ENCODE measurements around the gene SLC35A2. TPM values are rescaled to one million over a fixed set of nuclear protein-coding genes. Genes with fewer than 3 reads are reported as not detected.

Gene SLC35A2
- 11.4 and 12.7 TPM in 2 replicates for total RNA-seq

DNA sequence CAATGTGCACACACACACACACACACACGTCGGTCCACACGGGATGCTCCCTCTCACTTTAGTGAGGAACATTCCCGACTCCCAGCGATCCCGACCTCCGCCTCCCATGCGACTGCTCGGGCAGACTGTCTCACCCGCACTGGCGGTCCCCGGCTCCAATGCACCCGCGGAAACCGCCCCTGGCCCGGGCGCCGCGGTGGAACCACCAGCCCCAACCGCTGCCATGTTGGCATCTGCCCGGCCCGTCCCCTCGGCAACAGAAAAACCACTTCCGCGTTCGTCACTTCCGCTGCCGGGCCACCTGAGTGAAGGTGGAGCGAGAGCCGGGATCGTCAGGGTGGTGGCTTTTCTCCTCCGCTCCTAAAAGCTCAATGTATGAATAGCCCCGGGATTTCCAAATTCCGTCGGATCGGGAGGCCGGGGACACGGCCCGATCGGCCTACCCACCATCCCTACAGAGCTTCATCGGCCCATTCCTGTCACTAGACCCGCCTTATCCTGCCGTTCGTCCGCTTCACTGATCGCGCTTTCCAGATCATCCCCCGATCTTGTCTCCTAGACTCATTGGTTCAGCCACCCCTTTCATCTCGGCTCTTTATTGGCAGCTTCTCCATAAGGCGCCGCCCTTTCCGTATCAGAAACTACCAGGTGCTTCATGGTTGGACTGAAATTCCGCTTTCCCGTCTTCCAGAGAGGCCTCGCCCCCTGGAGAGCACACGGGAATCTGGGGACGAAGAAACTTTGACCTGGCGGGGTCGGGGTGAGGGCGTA is at the start of gene SLC35A2:
Gene SLC35A2, minus strand, starts transcription at position 235 of the 771 bp plus-strand sequence. Its CDS starts 10 bp downstream, at position 225.

DNA sequence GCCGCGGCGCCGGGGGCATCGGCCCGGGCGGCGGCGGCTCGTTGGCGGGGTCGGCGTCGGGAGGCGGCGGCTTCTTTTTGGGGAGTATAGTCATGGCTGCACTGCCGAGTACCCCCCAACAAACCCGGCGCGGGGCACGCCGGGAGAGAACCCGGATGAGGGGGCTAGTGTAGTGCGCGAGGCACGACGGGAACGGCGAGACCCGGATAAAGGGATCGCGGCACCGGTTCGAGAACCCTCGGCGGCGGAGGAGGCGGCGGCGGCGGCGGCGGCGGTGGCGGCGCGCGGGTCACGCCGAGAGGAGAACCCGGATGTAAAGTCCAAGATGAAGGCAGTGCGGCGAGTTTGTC is 46.0 kb upstream of the SLC35A2 start, which contains the start of gene OTUD5:
Gene OTUD5, minus strand, starts transcription at position 131 of the 350 bp plus-strand sequence. Its CDS starts 37 bp downstream, at position 94.

DNA sequence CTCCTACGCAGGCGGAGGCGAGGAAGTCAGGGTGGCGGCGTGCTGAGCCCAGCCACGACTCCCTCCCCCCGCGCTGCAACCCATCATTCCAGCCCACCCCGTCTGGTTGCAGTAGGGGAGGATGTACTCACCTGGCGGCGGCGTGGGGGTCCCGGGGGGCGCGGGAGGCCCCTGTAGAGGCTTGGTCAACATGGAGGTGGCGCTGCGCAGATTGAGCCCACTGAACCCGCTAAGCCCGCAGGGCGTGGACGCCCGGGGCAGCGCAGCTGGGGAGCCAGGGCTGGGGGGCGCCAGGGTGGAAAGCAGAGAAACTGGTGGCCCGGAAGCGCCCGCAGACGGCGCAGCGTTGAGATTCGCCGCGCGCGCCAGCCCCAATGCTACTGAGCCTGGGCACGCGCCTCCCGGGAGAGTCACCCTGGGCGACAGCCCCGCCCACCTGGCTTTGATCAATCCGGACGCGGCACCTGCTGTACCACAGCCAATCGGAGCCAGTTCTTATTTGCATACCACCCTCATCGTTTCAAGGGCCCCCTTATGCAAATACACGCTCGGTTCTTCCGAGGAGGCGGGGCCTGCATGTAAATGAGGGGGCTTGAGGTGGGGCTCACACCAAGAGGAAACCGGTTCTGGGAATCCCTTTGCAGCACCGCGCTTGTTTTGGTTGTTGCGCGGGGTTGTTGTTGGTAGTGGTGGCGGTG is 7.3 kb upstream of the SLC35A2 start, which contains the start of gene PIM2:
Gene PIM2, minus strand, starts transcription at position 382 of the 698 bp plus-strand sequence. Its CDS starts 190 bp downstream, at position 192.

DNA sequence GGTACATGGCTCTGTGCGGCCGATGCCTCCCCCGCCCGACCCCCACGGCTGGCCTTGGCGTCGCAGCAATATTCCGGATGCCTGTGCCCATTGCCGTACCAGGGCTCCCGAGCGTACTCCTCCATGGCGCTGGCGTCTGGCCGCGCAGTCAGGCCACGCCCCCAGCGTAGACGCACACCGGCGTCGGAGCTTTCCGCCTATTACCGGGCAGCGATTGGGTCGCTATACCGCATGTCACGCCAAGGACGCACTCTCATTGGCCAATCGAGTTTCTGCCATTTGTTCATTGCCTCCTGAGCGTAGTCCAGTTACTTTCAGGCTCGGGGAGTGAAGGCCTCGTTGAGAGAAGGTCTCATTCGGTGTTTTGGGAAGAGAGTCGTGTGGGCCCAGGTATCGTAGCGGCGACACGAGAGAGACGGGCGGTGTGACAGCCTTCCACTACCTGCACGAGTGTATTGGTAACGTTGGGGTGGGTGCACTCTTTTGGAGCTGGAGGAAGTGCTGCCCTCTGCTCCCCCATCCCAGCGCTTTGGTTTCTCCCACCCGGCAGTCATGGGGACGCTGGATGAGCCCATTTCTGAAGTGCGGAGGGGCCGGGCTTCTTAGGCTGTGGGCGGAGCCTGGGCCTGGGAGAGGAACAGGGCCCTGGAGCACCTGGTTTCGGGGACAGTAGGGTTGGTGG is 13.7 kb downstream of the SLC35A2 start, which contains the start of the genes PQBP1 and TIMM17B:
Gene PQBP1, plus strand, starts transcription at position 306 of the 682 bp plus-strand sequence. CDS start 580 bp downstream, outside the sequence.
Gene TIMM17B, minus strand, starts transcription at position 144 of the 682 bp plus-strand sequence. Its CDS starts 19 bp downstream, at position 125.

Small RNA genes within 50 kb of the gene (small RNA-seq; reads per million reads assigned to genes)
- gene RNU6-722P = not detected

Other genes with a start within 250 kb of the SLC35A2 start
- gene WAS, start 227.8 kb downstream of the SLC35A2 start, total RNA-seq = under 0.01 and 0.20 TPM in 2 replicates
- 7.7 and 10.8 TPM in 2 replicates for gene SUV39H1, start 214.9 kb downstream of the SLC35A2 start, total RNA-seq
- not detected in 2 replicates for gene GLOD5, start 149.9 kb downstream of the SLC35A2 start, total RNA-seq
- not detected in 2 replicates for gene GATA1, start 125.1 kb downstream of the SLC35A2 start, total RNA-seq
- gene HDAC6, start 109.6 kb downstream of the SLC35A2 start, total RNA-seq = 24.3 and 30.5 TPM in 2 replicates
- gene ERAS, start 85.1 kb downstream of the SLC35A2 start, total RNA-seq = 0.37 TPM in 1 of 2 replicates, not detected in the other
- gene PCSK1N, start 76.0 kb downstream of the SLC35A2 start, total RNA-seq = 0.20 and 0.37 TPM in 2 replicates
- gene TIMM17B, start 13.9 kb downstream of the SLC35A2 start, total RNA-seq = 29.3 and 30.5 TPM in 2 replicates
- gene PQBP1, start 13.7 kb downstream of the SLC35A2 start, total RNA-seq = 30.9 and 45.6 TPM in 2 replicates
- 2.2 and 4.1 TPM in 2 replicates for gene PIM2, start 7.4 kb upstream of the SLC35A2 start, total RNA-seq
- 23.7 and 26.5 TPM in 2 replicates for gene OTUD5, start 46.0 kb upstream of the SLC35A2 start, total RNA-seq
- 0.20 and 0.37 TPM in 2 replicates for gene KCND1, start 60.2 kb upstream of the SLC35A2 start, total RNA-seq
- 8.5 and 10.0 TPM in 2 replicates for gene GRIPAP1, start 90.6 kb upstream of the SLC35A2 start, total RNA-seq
- gene TFE3, start 131.7 kb upstream of the SLC35A2 start, total RNA-seq = 50.0 and 52.0 TPM in 2 replicates
- gene CCDC120, start 147.4 kb upstream of the SLC35A2 start, total RNA-seq = 0.37 and 0.39 TPM in 2 replicates
- 13.5 and 15.4 TPM in 2 replicates for gene PRAF2, start 162.4 kb upstream of the SLC35A2 start, total RNA-seq
- gene WDR45, start 168.2 kb upstream of the SLC35A2 start, total RNA-seq = 52.8 and 62.8 TPM in 2 replicates
- 10.7 and 14.9 TPM in 2 replicates for gene GPKOW, start 212.1 kb upstream of the SLC35A2 start, total RNA-seq